ENCODE data around the gene COBLL1.

The COBLL1 gene

GRCh38 chr2:164701565-164701964 is 140.1 kb downstream of the COBLL1 start:
- in situ Hi-C loops (cut with MboI; ENCODE audit: low pct_unique_long_range_greater_than_20kb, low sequenced_read_pairs) = no loop called here
- no peak for DNase-seq

- DNase-seq = no peak
- in situ Hi-C loops (cut with MboI; ENCODE audit: low pct_unique_long_range_greater_than_20kb, low sequenced_read_pairs) = no loop called here
Observed at GRCh38 chr2:164700390-164700789, 141.2 kb downstream of the COBLL1 start.

- in situ Hi-C loops (cut with MboI; ENCODE audit: low pct_unique_long_range_greater_than_20kb, low sequenced_read_pairs) = no loop called here
- peak; percentile 4 for DNase-seq
Observed at GRCh38 chr2:164697688-164698461, 143.7 kb downstream of the COBLL1 start.

GRCh38 chr2:164696634-164697033 is 145.0 kb downstream of the COBLL1 start:
- DNase-seq = no peak
- in situ Hi-C loops (cut with MboI; ENCODE audit: low pct_unique_long_range_greater_than_20kb, low sequenced_read_pairs) = no loop called here

GRCh38 chr2:164694275-164694695 is 147.3 kb downstream of the COBLL1 start:
- DNase-seq = no peak
- in situ Hi-C loops (cut with MboI; ENCODE audit: low pct_unique_long_range_greater_than_20kb, low sequenced_read_pairs) = no loop called here

- in situ Hi-C loops (cut with MboI; ENCODE audit: low pct_unique_long_range_greater_than_20kb, low sequenced_read_pairs) = no loop called here
- no peak for DNase-seq
Observed at GRCh38 chr2:164693834-164694233, 147.8 kb downstream of the COBLL1 start.

GRCh38 chr2:164693390-164693789 is 148.2 kb downstream of the COBLL1 start:
- DNase-seq = no peak
- in situ Hi-C loops (cut with MboI; ENCODE audit: low pct_unique_long_range_greater_than_20kb, low sequenced_read_pairs) = no loop called here

- DNase-seq = no peak
Observed at GRCh38 chr2:164692958-164693357, 148.7 kb downstream of the COBLL1 start.

GRCh38 chr2:164692114-164692513 is 149.5 kb downstream of the COBLL1 start:
- no peak for DNase-seq
- in situ Hi-C loops (cut with MboI; ENCODE audit: low pct_unique_long_range_greater_than_20kb, low sequenced_read_pairs) = no loop called here

More at GRCh38 chr2:164692958-164693357, 148.7 kb downstream of the COBLL1 start:
- in situ Hi-C loops (cut with MboI; ENCODE audit: low pct_unique_long_range_greater_than_20kb, low sequenced_read_pairs) = no loop called here

GRCh38 chr2:164691346-164691887 is 150.2 kb downstream of the COBLL1 start:
- in situ Hi-C loops (cut with MboI; ENCODE audit: low pct_unique_long_range_greater_than_20kb, low sequenced_read_pairs) = no loop called here
- DNase-seq = no peak

- in situ Hi-C loops (cut with MboI; ENCODE audit: low pct_unique_long_range_greater_than_20kb, low sequenced_read_pairs) = no loop called here
- DNase-seq = no peak
Observed at GRCh38 chr2:164690361-164690760, 151.3 kb downstream of the COBLL1 start.

GRCh38 chr2:164688896-164689419 is 152.7 kb downstream of the COBLL1 start:
- in situ Hi-C loops (cut with MboI; ENCODE audit: low pct_unique_long_range_greater_than_20kb, low sequenced_read_pairs) = no loop called here
- DNase-seq = no peak

GRCh38 chr2:164681009-164681408 is 160.6 kb downstream of the COBLL1 start:
- DNase-seq = no peak
- in situ Hi-C loops (cut with MboI; ENCODE audit: low pct_unique_long_range_greater_than_20kb, low sequenced_read_pairs) = no loop called here

- in situ Hi-C loops (cut with MboI; ENCODE audit: low pct_unique_long_range_greater_than_20kb, low sequenced_read_pairs) = no loop called here
Observed at GRCh38 chr2:164678631-164679149, 162.9 kb downstream of the COBLL1 start.

GRCh38 chr2:164677733-164678132 is 163.9 kb downstream of the COBLL1 start:
- in situ Hi-C loops (cut with MboI; ENCODE audit: low pct_unique_long_range_greater_than_20kb, low sequenced_read_pairs) = no loop called here
- DNase-seq = no peak

More at GRCh38 chr2:164678631-164679149, 162.9 kb downstream of the COBLL1 start:
- DNase-seq = no peak

- in situ Hi-C loops (cut with MboI; ENCODE audit: low pct_unique_long_range_greater_than_20kb, low sequenced_read_pairs) = no loop called here
- no peak for DNase-seq
Observed at GRCh38 chr2:164677271-164677670, 164.4 kb downstream of the COBLL1 start.

GRCh38 chr2:164675687-164676086 is 165.9 kb downstream of the COBLL1 start:
- DNase-seq = no peak
- in situ Hi-C loops (cut with MboI; ENCODE audit: low pct_unique_long_range_greater_than_20kb, low sequenced_read_pairs) = no loop called here

GRCh38 chr2:164675027-164675426 is 166.6 kb downstream of the COBLL1 start:
- in situ Hi-C loops (cut with MboI; ENCODE audit: low pct_unique_long_range_greater_than_20kb, low sequenced_read_pairs) = no loop called here
- DNase-seq = no peak

- in situ Hi-C loops (cut with MboI; ENCODE audit: low pct_unique_long_range_greater_than_20kb, low sequenced_read_pairs) = no loop called here
- DNase-seq = no peak
Observed at GRCh38 chr2:164671664-164672396, 169.8 kb downstream of the COBLL1 start.

GRCh38 chr2:164669291-164669690 is 172.3 kb downstream of the COBLL1 start:
- in situ Hi-C loops (cut with MboI; ENCODE audit: low pct_unique_long_range_greater_than_20kb, low sequenced_read_pairs) = no loop called here
- no peak for DNase-seq

Measured in KBM-7 (cell line).